Keratinocyte (primary cell): ENCODE measurements around the gene RAI1.

ENCODE experiments used
- EZH2 ChIP-seq: IDR thresholded peaks from one replicate; pipeline ENCODE4 v1.6.1; 2012; ENCODE audit warnings: inconsistent platforms, mild to moderate bottlenecking, low read length, moderate library complexity
- TF ChIP-seq, protein P1 (sequence below), 3 experiments: IDR thresholded peaks in 1 of 3; conservative IDR thresholded peaks in 1 of 3; optimal IDR thresholded peaks in 1 of 3; 2 replicates in 2 of 3; 3 replicates in 1 of 3; pipeline versions ENCODE3 to v1.5.1; 2011; ENCODE audit warnings: low read length in 3 of 3, mild to moderate bottlenecking in 3 of 3, moderate library complexity in 2 of 3, control low read depth in 1 of 3, inconsistent platforms in 1 of 3; ENCODE audit not compliant: insufficient read depth in 2 of 3; ENCODE audit errors: extremely low read depth in 1 of 3

GRCh38 chr17:17710355-17710727 is 29.1 kb downstream of the RAI1 start:
- no peak for TF ChIP-seq EZH2
- TF ChIP-seq, protein P1, sequence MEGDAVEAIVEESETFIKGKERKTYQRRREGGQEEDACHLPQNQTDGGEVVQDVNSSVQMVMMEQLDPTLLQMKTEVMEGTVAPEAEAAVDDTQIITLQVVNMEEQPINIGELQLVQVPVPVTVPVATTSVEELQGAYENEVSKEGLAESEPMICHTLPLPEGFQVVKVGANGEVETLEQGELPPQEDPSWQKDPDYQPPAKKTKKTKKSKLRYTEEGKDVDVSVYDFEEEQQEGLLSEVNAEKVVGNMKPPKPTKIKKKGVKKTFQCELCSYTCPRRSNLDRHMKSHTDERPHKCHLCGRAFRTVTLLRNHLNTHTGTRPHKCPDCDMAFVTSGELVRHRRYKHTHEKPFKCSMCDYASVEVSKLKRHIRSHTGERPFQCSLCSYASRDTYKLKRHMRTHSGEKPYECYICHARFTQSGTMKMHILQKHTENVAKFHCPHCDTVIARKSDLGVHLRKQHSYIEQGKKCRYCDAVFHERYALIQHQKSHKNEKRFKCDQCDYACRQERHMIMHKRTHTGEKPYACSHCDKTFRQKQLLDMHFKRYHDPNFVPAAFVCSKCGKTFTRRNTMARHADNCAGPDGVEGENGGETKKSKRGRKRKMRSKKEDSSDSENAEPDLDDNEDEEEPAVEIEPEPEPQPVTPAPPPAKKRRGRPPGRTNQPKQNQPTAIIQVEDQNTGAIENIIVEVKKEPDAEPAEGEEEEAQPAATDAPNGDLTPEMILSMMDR (optimal IDR thresholded peaks at IDR 0.05 in 1 of 3, IDR thresholded peaks at IDR 0.05 in 1 of 3, conservative IDR thresholded peaks at IDR 0.05 in 1 of 3; ENCODE audit: extremely low read depth in 1 of 3, insufficient read depth in 2 of 3, low read length in 3 of 3): no peak
